Esophagus muscularis mucosa (tissue), 3 donors: ENCODE data around the gene TMF1.

Experiments used
- POLR2A ChIP-seq: fragments of 450-650 bp; IDR thresholded peaks from one replicate; pipeline ENCODE4 v1.6.1; 2017; ENCODE audit warnings: antibody characterized with exemption, moderate library complexity, mild to moderate bottlenecking, low read depth
- POLR2AphosphoS5 ChIP-seq, 2 donors: sonication (generic); formaldehyde crosslinking; IDR thresholded peaks; one replicate each; pipeline ENCODE4 v1.6.1; 2017; ENCODE audit warnings: antibody characterized with exemption in 2 of 2
- TF ChIP-seq, protein P1 (sequence below), 3 experiments: fragments of 200-600 bp in 2 of 3; fragments of 450-650 bp in 1 of 3; sonication (generic) in 2 of 3; IDR thresholded peaks; one replicate each; pipeline ENCODE4 v1.5.1; 2017 to 2019; ENCODE audit warnings: antibody characterized with exemption in 3 of 3, mild to moderate bottlenecking in 2 of 3, moderate library complexity in 1 of 3

DNA sequence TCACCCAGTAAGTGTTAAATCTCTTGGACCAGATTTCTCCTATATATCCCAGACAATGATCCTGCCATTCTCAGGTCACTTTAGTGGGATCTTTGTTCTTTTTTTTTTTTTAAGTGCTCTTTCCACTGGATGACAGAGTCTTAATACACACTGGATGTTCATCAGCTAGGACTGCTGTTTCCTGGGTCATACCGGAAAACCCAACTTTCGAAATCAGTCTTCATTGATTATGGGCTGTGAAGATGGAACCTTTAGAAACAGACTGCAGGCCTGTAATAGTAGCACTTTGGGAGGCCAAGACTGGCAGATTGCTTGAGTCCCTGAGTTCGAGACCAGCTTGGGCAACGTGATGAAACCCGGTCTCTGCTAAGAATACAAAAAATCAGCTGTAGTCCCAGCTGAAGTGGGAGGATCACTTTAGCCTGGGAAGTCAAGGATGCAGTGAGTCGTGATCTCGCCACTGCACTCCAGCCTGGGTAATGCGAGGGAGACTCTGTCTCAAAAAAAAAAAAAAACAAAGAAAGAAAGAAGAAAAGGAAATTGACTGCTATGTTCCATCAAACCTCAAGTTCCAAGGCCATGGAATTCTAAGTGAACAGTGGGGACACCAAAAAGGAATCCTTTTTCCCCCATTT lies 40.9 kb downstream of the TMF1 start:
- TF ChIP-seq, protein P1, sequence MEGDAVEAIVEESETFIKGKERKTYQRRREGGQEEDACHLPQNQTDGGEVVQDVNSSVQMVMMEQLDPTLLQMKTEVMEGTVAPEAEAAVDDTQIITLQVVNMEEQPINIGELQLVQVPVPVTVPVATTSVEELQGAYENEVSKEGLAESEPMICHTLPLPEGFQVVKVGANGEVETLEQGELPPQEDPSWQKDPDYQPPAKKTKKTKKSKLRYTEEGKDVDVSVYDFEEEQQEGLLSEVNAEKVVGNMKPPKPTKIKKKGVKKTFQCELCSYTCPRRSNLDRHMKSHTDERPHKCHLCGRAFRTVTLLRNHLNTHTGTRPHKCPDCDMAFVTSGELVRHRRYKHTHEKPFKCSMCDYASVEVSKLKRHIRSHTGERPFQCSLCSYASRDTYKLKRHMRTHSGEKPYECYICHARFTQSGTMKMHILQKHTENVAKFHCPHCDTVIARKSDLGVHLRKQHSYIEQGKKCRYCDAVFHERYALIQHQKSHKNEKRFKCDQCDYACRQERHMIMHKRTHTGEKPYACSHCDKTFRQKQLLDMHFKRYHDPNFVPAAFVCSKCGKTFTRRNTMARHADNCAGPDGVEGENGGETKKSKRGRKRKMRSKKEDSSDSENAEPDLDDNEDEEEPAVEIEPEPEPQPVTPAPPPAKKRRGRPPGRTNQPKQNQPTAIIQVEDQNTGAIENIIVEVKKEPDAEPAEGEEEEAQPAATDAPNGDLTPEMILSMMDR (IDR thresholded peaks at IDR 0.05): no peak
- no peak for TF ChIP-seq POLR2A
- no peak for TF ChIP-seq POLR2AphosphoS5 (IDR thresholded peaks at IDR 0.05)
